ENCODE data around the gene C6orf52.
"Not testable (repeated sequence)": the region's sequence is repeated elsewhere in the genome, so short reads cannot be mapped to it uniquely, and the experiment has no call there.

The C6orf52 gene

DNA sequence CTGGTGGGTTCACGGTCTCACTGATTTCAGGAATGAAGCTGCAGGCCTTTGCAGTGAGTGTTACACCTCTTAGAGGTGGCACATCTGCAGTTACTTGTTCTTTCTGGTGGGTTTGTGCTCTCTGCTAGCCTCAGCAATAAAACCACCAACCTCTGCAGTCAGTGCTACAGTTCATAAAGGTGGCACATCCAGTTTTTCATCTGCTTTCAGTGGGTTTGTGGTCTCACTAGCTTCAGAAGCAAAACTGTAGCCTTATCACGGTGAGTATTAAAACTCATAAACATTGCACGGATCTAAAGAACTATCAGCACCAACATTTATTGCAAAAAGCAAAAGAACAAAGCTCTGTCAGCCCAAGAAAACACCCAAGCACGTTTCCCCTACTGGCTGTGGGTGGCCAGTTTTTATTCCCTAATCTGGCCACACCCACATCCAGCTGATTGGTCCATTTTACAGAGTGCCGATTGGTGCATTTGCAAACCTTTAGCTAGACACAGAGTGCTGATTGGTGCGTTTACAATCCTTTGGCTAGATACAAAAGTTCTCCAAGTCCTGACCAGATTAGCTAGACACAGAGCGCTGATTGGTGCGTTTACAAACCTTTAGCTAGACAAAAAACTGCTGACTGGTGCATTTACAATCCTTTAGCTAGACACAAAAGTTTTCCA, 25.0 kb upstream of the C6orf52 start:
- no peak for DNase-seq

DNA sequence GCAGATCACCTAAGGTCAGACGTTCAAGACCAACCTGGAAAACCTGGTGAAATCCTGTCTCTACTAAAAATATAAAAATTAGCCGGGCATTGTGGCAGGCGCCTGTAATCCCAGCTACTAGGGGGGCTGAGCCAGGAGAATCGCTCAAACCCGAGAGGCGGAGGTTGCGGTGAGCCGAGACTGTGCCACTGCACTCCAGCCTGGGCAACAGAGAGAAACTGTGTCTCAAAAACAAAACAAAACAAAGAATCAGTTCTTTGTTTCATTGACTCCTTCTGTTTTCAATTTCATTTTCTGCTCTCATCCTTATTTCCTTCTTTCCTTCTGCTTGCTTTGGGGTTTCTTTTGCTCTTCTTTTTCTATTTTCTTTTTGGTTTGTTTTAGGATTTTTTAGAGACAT, 19.5 kb upstream of the C6orf52 start:
- intact Hi-C loops (cut with DNase I) = no loop called here
- DNase-seq = no peak

More for the DNA sequence above, 25.0 kb upstream of the C6orf52 start:
- intact Hi-C loops (cut with DNase I) = no loop called here

- no peak for DNase-seq
- intact Hi-C loops (cut with DNase I) = no loop called here
Measured at GRCh38 chr6:10696655-10697054, 2.2 kb upstream of the C6orf52 start.

- no peak for DNase-seq
- intact Hi-C loops (cut with DNase I) = no loop called here
Measured at GRCh38 chr6:10695086-10695657, 756 bp upstream of the C6orf52 start.

- DNase-seq = no peak
- intact Hi-C loops (cut with DNase I) = no loop called here
Measured at GRCh38 chr6:10692965-10693538, 1.4 kb downstream of the C6orf52 start.

DNA sequence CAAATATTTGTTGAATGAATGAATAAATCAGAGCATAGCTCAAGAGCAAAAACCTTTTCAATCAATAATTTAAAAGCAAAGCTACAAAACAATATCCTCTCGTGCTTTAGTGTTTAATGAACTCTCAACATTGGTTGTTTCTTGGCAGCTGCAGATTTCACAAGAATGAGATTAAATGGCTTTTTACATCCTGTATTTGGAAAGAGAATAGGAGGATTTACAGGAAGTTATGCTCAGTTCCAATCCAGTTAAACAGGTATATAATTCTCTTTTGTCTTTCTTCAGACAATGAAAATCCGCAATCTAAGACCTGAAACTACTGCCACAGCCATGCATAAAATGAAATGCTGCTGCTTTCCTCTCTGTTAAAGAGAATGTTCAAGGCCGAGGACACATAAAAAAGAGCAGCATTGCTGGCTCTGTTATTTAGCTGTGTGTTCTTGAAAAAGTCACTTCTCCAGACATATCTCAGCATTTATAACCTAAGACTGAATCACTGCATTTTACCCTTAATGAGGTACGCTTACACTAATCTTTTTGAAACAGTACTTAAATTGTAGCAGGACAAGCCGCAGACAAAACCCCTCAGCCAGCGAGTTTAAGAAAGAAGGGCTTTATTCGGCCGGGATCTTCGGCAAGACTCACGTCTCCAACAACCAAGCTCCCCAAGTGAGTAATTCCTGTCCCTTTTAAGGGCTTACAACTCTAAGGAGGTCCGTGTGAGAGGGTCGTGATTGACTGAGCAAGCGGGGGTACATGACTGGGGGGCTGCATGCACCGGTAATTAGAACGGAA, 3.6 kb downstream of the C6orf52 start:
- intact Hi-C loops (cut with DNase I) = no loop called here
- DNase-seq = no peak

DNA sequence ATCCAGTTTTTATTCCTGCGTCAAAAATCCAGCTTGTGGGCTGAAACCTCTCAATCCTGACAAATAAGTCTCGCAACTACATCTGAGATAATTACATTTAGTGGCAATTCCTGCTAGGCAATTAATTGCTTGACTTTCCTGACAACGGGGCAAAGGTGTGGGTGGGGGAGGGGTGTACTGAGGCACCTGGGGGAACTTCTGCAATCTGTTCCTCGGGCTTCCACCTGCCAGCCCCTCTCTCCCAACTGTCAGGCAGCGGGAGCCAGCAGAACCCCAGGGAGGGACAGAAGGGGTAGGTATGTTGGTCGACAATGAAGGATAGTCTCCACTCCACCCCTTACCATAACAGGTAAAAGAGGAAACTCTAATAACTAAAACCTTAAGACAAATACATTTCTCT, 6.8 kb downstream of the C6orf52 start:
- no peak for DNase-seq
- intact Hi-C loops (cut with DNase I) = no loop called here

DNA sequence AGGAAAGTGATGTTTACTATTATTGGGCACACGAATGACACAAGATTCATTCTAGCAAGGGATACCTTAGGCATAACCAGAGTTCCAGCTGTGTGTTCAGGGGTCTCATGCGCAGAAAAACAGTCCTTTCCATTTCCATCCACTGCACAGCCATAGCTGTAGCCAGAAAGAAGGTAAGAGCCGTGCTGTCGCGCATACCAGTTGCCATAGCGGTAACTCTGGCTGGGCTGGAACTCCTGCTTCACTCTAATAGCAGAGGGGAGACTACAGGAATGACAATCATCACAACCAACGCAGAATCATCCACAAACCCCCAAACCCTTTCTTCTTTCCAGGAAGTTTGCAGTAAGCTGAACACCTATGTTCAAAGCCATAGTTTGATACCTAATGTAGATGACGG, 7.5 kb downstream of the C6orf52 start:
- intact Hi-C loops (cut with DNase I) = no loop called here
- no peak for DNase-seq

GRCh38 chr6:10685092-10685915, 9.1 kb downstream of the C6orf52 start:
- intact Hi-C loops (cut with DNase I) = no loop called here
- no peak for DNase-seq

- DNase-seq = no peak
- intact Hi-C loops (cut with DNase I) = no loop called here
Measured at GRCh38 chr6:10684618-10685017, 9.8 kb downstream of the C6orf52 start.

DNA sequence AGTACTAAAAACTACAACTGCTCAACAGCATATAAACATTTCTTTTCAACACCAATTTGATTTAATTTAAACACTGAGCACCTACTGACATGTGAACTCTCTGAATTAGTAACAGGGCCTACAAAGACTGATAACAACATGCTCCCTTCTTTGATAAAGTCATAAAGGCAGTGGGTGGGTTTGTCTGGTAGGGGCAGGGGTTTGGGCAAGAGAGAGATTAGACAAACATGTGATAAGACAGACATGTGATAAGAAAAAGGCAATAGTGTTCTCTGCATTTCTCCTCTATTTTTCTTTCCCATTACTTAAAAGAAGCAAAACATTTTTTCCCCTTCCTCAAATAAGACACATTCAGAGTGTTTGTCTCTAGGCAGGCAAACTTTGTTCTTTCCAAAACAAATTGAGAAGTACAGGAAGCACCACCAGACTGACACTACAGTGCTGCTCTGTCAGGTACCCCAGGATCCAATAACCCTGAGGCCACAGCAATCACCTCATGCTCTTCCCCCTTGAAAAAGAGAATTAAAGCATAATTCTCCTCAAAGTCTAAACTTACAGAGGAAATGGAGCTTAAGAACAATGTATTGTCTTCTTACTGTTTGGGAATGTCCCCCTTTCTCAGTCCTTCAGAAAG, 11.9 kb downstream of the C6orf52 start:
- DNase-seq = no peak
- intact Hi-C loops (cut with DNase I) = no loop called here

DNA sequence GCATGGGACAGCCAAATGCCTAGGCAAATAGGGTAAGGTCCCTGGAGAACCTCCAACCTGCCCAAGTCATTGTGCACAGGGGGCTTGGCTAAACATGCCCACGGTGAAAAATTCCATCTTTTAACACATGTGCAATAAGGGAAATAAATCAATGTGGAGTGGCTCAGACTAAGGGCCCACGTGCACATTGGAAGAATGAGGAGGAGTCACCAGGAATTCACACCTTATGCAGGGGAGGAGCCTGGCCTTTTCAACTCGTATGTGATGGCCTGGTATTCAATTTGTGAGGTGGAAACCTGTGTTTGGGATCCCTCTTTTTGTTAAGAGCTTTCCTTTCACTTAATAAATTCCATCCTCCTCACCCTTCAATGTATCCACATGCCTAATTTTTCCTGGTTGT, 12.6 kb downstream of the C6orf52 start:
- no peak for DNase-seq
- intact Hi-C loops (cut with DNase I) = no loop called here

DNA sequence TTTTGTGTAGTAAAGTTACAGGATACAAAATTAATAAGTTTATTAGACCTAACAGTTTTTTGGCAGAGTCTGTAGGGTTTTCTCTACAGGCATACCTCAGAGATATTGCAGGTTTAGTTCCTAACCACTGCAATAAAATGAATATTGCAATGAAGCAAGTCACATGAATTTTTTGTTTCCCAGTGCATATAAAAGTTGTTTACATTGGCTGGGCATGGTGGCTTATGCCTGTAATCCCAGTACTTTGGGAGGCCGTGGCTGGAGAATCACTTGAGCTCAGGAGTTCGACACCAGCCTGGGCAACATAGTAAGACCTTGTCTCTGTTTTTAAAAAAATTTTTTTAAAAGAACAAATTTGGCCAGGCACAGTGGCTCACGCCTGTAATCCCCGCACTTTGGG, 16.0 kb downstream of the C6orf52 start:
- DNase-seq = no peak
- intact Hi-C loops (cut with DNase I) = no loop called here

GRCh38 chr6:10676403-10676802, 18.0 kb downstream of the C6orf52 start:
- intact Hi-C loops (cut with DNase I) = no loop called here
- no peak for DNase-seq

DNA sequence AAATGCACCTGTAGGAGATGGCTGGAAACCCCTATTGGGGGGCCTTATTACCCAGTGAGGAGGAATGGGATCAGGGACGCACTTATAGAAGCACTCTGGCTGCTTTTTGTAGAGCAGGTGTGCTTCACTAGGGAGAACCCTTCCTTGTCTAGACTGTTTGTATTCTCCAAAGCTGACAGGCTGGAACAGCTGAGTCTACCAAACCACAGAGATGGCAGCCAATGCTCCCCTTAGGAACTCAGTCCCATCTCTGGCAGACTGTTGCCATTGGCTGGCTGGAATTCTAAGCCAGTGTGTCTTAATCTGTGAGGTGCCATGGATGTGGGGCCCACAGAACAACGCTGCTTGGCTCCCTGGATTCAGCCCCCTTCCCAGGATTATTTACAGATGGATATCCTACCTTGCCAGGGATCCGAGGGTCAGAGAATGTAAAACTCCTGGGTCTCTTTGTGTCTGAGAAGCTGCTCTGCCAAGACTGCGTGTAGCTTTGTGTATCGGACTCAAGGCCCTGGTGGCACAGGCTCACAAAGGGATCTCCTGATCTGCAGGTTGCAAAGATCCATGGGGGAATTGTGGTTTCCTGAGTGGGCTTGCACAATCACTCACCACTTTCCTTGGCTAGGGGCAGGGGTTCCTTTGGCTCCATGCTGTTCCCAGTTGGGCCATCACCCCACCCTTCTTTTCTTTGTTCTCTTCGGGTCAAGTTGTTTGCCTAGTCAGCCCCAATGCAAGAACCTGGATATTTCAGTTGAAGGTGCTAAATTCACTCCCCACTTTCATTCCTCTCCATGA, 26.1 kb downstream of the C6orf52 start:
- intact Hi-C loops (cut with DNase I) = no loop called here
- DNase-seq = no peak

- intact Hi-C loops (cut with DNase I) = not testable (repeated sequence)
Measured at GRCh38 chr6:10665595-10665994, 28.8 kb downstream of the C6orf52 start.

GRCh38 chr6:10662742-10663141, 31.7 kb downstream of the C6orf52 start:
- intact Hi-C loops (cut with DNase I) = no loop called here
- DNase-seq = no peak

More at GRCh38 chr6:10665595-10665994, 28.8 kb downstream of the C6orf52 start:
- DNase-seq = not testable (repeated sequence)

- no peak for DNase-seq
- intact Hi-C loops (cut with DNase I) = no loop called here
Measured at GRCh38 chr6:10662207-10662606, 32.2 kb downstream of the C6orf52 start.

All from head of caudate nucleus (tissue), 42 donors.